GM23248 (cell line): Measurements from ENCODE around the gene HOXB8. TPM values are rescaled to one million over a fixed set of nuclear protein-coding genes. Genes with fewer than 3 reads are reported as not detected.

Experiments
- DNase-seq: peaks from one replicate; pipeline ENCODE4 v3.0.0-alpha.2; 2015
- H2AFZ ChIP-seq: fragments of 200-600 bp; sonication (generic); 2 replicates; pipeline ENCODE4 v1.6.1; 2016; ENCODE audit warnings: antibody characterized with exemption
- H3F3A ChIP-seq: fragments of 200-600 bp; sonication (generic); 2 replicates; pipeline ENCODE4 v1.6.1; 2016; ENCODE audit warnings: mild to moderate bottlenecking, antibody characterized with exemption, mixed run types; ENCODE audit not compliant: insufficient read depth
- H3K27ac ChIP-seq: fragments of 200-600 bp; sonication (generic); 2 replicates; pipeline ENCODE4 v1.5.1; 2016; ENCODE audit warnings: mild to moderate bottlenecking
- H3K27me3 ChIP-seq: fragments of 200-600 bp; sonication (generic); replicated peaks from 2 replicates; pipeline ENCODE4 v1.6.1; 2016; ENCODE audit warnings: mild to moderate bottlenecking; ENCODE audit not compliant: insufficient read depth
- H3K36me3 ChIP-seq: fragments of 200-600 bp; sonication (generic); 2 replicates; pipeline ENCODE4 v1.6.1; 2016; ENCODE audit warnings: low read depth, mild to moderate bottlenecking
- H3K4me1 ChIP-seq: fragments of 200-600 bp; sonication (generic); 2 replicates; pipeline ENCODE4 v1.6.1; 2016; ENCODE audit warnings: mild to moderate bottlenecking; ENCODE audit not compliant: insufficient read depth
- H3K4me2 ChIP-seq: fragments of 200-600 bp; sonication (generic); one replicate; pipeline ENCODE4 v1.6.1; 2016; ENCODE audit warnings: mild to moderate bottlenecking; ENCODE audit not compliant: unreplicated experiment
- H3K4me3 ChIP-seq: fragments of 200-600 bp; sonication (generic); 2 replicates; pipeline ENCODE4 v1.5.1; 2016; ENCODE audit warnings: mild to moderate bottlenecking
- H3K79me2 ChIP-seq: fragments of 200-600 bp; sonication (generic); 2 replicates; pipeline ENCODE4 v1.6.1; 2016; ENCODE audit warnings: mild to moderate bottlenecking; ENCODE audit not compliant: insufficient read depth
- H3K9ac ChIP-seq: fragments of 200-600 bp; sonication (generic); 2 replicates; pipeline ENCODE4 v1.6.1; 2016; ENCODE audit warnings: mild to moderate bottlenecking
- H3K9me2 ChIP-seq: fragments of 200-600 bp; sonication (generic); 2 replicates; pipeline ENCODE4 v1.6.1; 2016; ENCODE audit warnings: mixed run types, mild to moderate bottlenecking, moderate library complexity; ENCODE audit not compliant: insufficient read depth
- H3K9me3 ChIP-seq: fragments of 200-600 bp; sonication (generic); one replicate; pipeline ENCODE4 v1.6.1; 2017; ENCODE audit warnings: low read depth
- H4K20me1 ChIP-seq: fragments of 200-600 bp; sonication (generic); 2 replicates; pipeline ENCODE4 v1.6.0; 2016; ENCODE audit not compliant: insufficient read depth
- EZH2 ChIP-seq: fragments of 200-600 bp; sonication (generic); IDR thresholded peaks from 2 replicates; pipeline ENCODE4 v1.6.1; 2018; ENCODE audit warnings: antibody characterized with exemption, mild to moderate bottlenecking; ENCODE audit not compliant: insufficient read depth, poor library complexity, severe bottlenecking
- EZH2phosphoT487 ChIP-seq: fragments of 200-600 bp; sonication (generic); IDR thresholded peaks from 2 replicates; pipeline ENCODE4 v1.6.1; 2018; ENCODE audit warnings: antibody characterized with exemption, moderate library complexity, mild to moderate bottlenecking, low read depth; ENCODE audit not compliant: insufficient read depth
- WGBS, 2 experiments: methylation state at CpG; one replicate each; pipeline ENCODE4 v1.1.6; 2015 to 2017; ENCODE audit warnings: low lambda C conversion rate in 2 of 2, low coverage in 1 of 2; ENCODE audit errors: missing lambda C conversion rate in 2 of 2; 5-methylcytosine and 5-hydroxymethylcytosine counted together
- in situ Hi-C: fragments of 300-500 bp; cut with MboI; formaldehyde crosslinking; loops from 2 replicates; pipeline ENCODE4 v1.15.0; 2020
- polyA plus RNA-seq: library from polyadenylated mRNA; unstranded; fragments of >200 nt; fragmentation: Nextera tagmentation; extraction: Ambion mirVana; gene quantifications from 2 replicates; pipeline ENCODE4 v1.2.1, GENCODE V29; 2016
- total RNA-seq: library from RNA; depleted of rRNA; stranded (reverse); fragments of >200 nt; shearing (Covaris generic); gene quantifications from 2 replicates; pipeline ENCODE4 v1.2.3, GENCODE V29; 2014

The HOXB8 gene
- total and polyA plus RNA-seq, 2 experiments from 2014 or later: not detected

GRCh38 chr17:48630009-48630924 lies 15.2 kb upstream of the HOXB8 start:
- no peak overlapping the region for H2AFZ ChIP-seq
- no peak overlapping the region for H3K9ac ChIP-seq
- H3K4me2 ChIP-seq: no peak overlapping the region
- no peaks in the 10 kb centered on the region for H3K36me3 ChIP-seq
- H4K20me1 ChIP-seq: no peaks in the 10 kb centered on the region
- WGBS, 2 experiments: 11 to 14% methylated on average over 15 of the region's 15 CpGs
- no peak for TF ChIP-seq EZH2phosphoT487
- TF ChIP-seq EZH2: peak; percentile 70
- no peaks in the 10 kb centered on the region for H3K9me3 ChIP-seq
- in situ Hi-C loops: no loop called here
- no peak overlapping the region for H3K4me3 ChIP-seq
- DNase-seq: no peak
- H3K27me3 ChIP-seq: peaks cover 98% of the 10 kb centered on the region
- H3K79me2 ChIP-seq: no peaks in the 10 kb centered on the region
- no peak overlapping the region for H3K27ac ChIP-seq
- H3F3A ChIP-seq: no peaks in the 10 kb centered on the region
- H3K9me2 ChIP-seq: no peaks in the 10 kb centered on the region
- H3K4me1 ChIP-seq: no peaks in the 10 kb centered on the region

- no peak overlapping the region for H3K4me3 ChIP-seq
- no peaks in the 10 kb centered on the region for H3K9me3 ChIP-seq
- no peaks in the 10 kb centered on the region for H3K36me3 ChIP-seq
- H3K79me2 ChIP-seq: no peaks in the 10 kb centered on the region
- H4K20me1 ChIP-seq: no peaks in the 10 kb centered on the region
- H3K27me3 ChIP-seq: peaks cover 98% of the 10 kb centered on the region
- no peaks in the 10 kb centered on the region for H3F3A ChIP-seq
- no peak for TF ChIP-seq EZH2phosphoT487
- no peak for TF ChIP-seq EZH2
- DNase-seq: no peak
- 19 to 22% methylated on average over 5 of the region's 5 CpGs for WGBS, 2 experiments
- H3K4me2 ChIP-seq: no peak overlapping the region
- in situ Hi-C loops: no loop called here
- H2AFZ ChIP-seq: no peak overlapping the region
- H3K9me2 ChIP-seq: no peaks in the 10 kb centered on the region
- H3K27ac ChIP-seq: no peak overlapping the region
- no peaks in the 10 kb centered on the region for H3K4me1 ChIP-seq
- no peak overlapping the region for H3K9ac ChIP-seq
Measured at GRCh38 chr17:48629411-48629759, 14.3 kb upstream of the HOXB8 start.

GRCh38 chr17:48628649-48629410 lies 13.7 kb upstream of the HOXB8 start:
- 29 to 30% methylated on average over 5 of the region's 5 CpGs for WGBS, 2 experiments
- in situ Hi-C loops: no loop called here
- H3K27me3 ChIP-seq: peaks cover 98% of the 10 kb centered on the region

GRCh38 chr17:48627623-48628521 lies 12.8 kb upstream of the HOXB8 start:
- 10 to 11% methylated on average over 27 of the region's 27 CpGs for WGBS, 2 experiments
- DNase-seq: no peak

More at GRCh38 chr17:48628649-48629410, 13.7 kb upstream of the HOXB8 start:
- TF ChIP-seq EZH2: no peak
- TF ChIP-seq EZH2phosphoT487: no peak
- H3K4me1 ChIP-seq: no peaks in the 10 kb centered on the region
- no peaks in the 10 kb centered on the region for H3F3A ChIP-seq
- no peak for DNase-seq
- H3K9me3 ChIP-seq: no peaks in the 10 kb centered on the region
- H4K20me1 ChIP-seq: no peaks in the 10 kb centered on the region
- no peak overlapping the region for H3K27ac ChIP-seq
- no peak overlapping the region for H3K9ac ChIP-seq
- no peak overlapping the region for H3K4me2 ChIP-seq
- H3K79me2 ChIP-seq: no peaks in the 10 kb centered on the region
- no peak overlapping the region for H2AFZ ChIP-seq
- no peaks in the 10 kb centered on the region for H3K36me3 ChIP-seq
- H3K4me3 ChIP-seq: no peak overlapping the region
- no peaks in the 10 kb centered on the region for H3K9me2 ChIP-seq

More at GRCh38 chr17:48627623-48628521, 12.8 kb upstream of the HOXB8 start:
- Histone ChIP-seq H3K27ac (no peak overlapping the region), H3K4me1 (no peaks in the 10 kb centered on the region), H3K4me2 (no peak overlapping the region), H4K20me1 (no peaks in the 10 kb centered on the region), H3K9me2 (no peaks in the 10 kb centered on the region), H3K9me3 (no peaks in the 10 kb centered on the region), H2AFZ (no peak overlapping the region), H3K4me3 (no peak overlapping the region), H3K36me3 (no peaks in the 10 kb centered on the region), H3K79me2 (no peaks in the 10 kb centered on the region), H3F3A (no peaks in the 10 kb centered on the region), H3K27me3 (peaks cover 98% of the 10 kb centered on the region), H3K9ac (no peak overlapping the region)
- no peak for TF ChIP-seq EZH2phosphoT487
- no peak for TF ChIP-seq EZH2
- in situ Hi-C loops: no loop called here
